A673 (cell line): ENCODE results near the gene KIF3A. TPM values are rescaled to one million over a fixed set of nuclear protein-coding genes. Genes with fewer than 3 reads are reported as not detected.

Experiments
- BruUV-seq: library from RNA; stranded (reverse); fragments of 400-500 nt; replicated peaks from 2 replicates; lab custom pipeline; 2021; lab: Mats Ljungman, UMichigan
- CTCF ChIA-PET: fragments of 300-600 bp; sonication (Branson Sonifier 250); formaldehyde crosslinking; loops from one replicate; lab custom pipeline; 2022; ENCODE audit warnings: antibody characterized with exemption; lab: Charles Lee
- POLR2A ChIA-PET: fragments of 300-600 bp; sonication (Branson Sonifier 250); formaldehyde crosslinking; loops from one replicate; lab custom pipeline; 2022; ENCODE audit warnings: antibody characterized with exemption; ENCODE audit not compliant: low non-redundant PET; lab: Charles Lee
- DNase-seq: peaks from one replicate; pipeline ENCODE4 v3.0.0-alpha.2; 2015; ENCODE audit warnings: low spot score
- H3K27ac ChIP-seq: fragments of 200-600 bp; sonication (generic); 2 replicates; pipeline ENCODE4 v1.5.1; 2016; ENCODE audit warnings: mixed run types, low read depth, mild to moderate bottlenecking, mixed read lengths, antibody characterized with exemption, low read length; ENCODE audit not compliant: poor library complexity, severe bottlenecking
- H3K27me3 ChIP-seq: fragments of 200-600 bp; sonication (generic); replicated peaks from 2 replicates; pipeline ENCODE4 v1.6.1; 2017; ENCODE audit warnings: mixed run types, low read depth, mild to moderate bottlenecking, mixed read lengths, antibody characterized with exemption, low read length; ENCODE audit not compliant: insufficient read depth, poor library complexity
- H3K36me3 ChIP-seq: fragments of 200-600 bp; sonication (generic); 2 replicates; pipeline ENCODE4 v1.6.1; 2016; ENCODE audit warnings: mixed run types, mild to moderate bottlenecking, mixed read lengths, antibody characterized with exemption, low read length; ENCODE audit not compliant: insufficient read depth, poor library complexity, severe bottlenecking
- H3K4me1 ChIP-seq: fragments of 200-600 bp; sonication (generic); 2 replicates; pipeline ENCODE4 v1.6.1; 2017; ENCODE audit warnings: mixed run types, mild to moderate bottlenecking, mixed read lengths, antibody characterized with exemption, low read length; ENCODE audit not compliant: insufficient read depth, poor library complexity, severe bottlenecking
- H3K4me3 ChIP-seq: fragments of 200-600 bp; sonication (generic); 2 replicates; pipeline ENCODE4 v1.5.1; 2016; ENCODE audit warnings: low read depth, mixed run types, mild to moderate bottlenecking, mixed read lengths, low read length; ENCODE audit not compliant: poor library complexity, severe bottlenecking
- H3K9me3 ChIP-seq: fragments of 200-600 bp; sonication (generic); 2 replicates; pipeline ENCODE4 v1.6.1; 2016; ENCODE audit warnings: mixed run types, low read depth, mild to moderate bottlenecking, mixed read lengths, antibody characterized with exemption, low read length; ENCODE audit not compliant: poor library complexity, severe bottlenecking
- CTCF ChIP-seq: fragments of 300-800, 200-600 bp; sonication (generic); conservative IDR thresholded peaks from 2 replicates; pipeline ENCODE4 v1.5.1; 2017; ENCODE audit warnings: low read depth, mild to moderate bottlenecking, antibody characterized with exemption, low read length, moderate library complexity, mixed read lengths
- EZH2 ChIP-seq: fragments of 200-600 bp; sonication (generic); IDR thresholded peaks from 2 replicates; pipeline ENCODE4 v1.6.1; 2017; ENCODE audit warnings: borderline replicate concordance, low read depth, mild to moderate bottlenecking, mixed read lengths, antibody characterized with exemption, low read length; ENCODE audit not compliant: poor library complexity, severe bottlenecking
- intact Hi-C: fragments of 100-400 bp; cut with micrococcal nuclease; formaldehyde crosslinking; loops from one replicate; pipeline ENCODE4 v1.10.0; 2022; ENCODE audit not compliant: unreplicated experiment
- total RNA-seq: library from RNA; stranded (reverse); gene quantifications from 2 replicates; pipeline ENCODE4 v1.2.3, GENCODE V29; 2021

KIF3A gene
- total RNA-seq, 1 experiment from 2014 or later = 19.1 TPM

DNA sequence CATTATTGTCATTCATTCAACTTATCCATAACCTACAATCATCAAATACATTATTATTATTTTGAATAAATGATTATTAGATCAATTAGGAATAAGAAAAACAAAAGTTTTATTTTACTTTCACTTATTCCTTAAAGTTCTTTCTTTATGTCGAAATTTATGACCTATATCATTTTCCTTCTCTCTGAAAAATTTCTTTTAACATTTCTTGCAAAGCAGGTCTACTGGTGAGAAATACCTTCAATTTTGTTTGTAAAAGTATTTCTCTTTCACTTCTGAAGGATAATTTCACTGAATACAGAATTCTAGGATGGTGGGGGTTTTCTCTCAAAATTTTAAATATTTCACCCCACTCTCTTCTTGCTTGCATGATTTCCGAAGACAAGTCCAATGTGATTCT, 7.3 kb upstream of the KIF3A start:
- peaks cover 8% of the 10 kb centered on the region for H3K27me3 ChIP-seq

DNA sequence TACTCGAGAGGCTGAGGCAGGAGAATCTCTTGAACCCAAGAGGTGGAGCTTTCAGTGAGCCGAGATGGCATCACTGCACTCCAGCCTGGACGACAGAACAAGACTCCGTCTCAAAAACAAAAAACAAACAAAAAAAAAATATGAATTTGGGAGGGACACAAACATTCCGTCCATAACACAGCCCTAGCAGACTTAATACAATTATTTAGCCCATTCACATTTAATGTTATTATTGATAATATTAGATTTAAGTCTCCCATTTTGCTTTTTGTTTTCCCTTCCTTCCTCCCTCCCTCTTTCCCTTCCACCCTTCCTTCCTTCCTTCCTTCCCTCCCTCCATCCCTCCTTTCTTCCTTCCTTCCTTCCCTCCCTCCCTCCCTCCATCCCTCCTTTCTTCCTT, 5.3 kb upstream of the KIF3A start:
- Histone ChIP-seq H3K4me3 (no peak overlapping the region), H3K9me3 (no peaks in the 10 kb centered on the region), H3K27me3 (peaks cover 8% of the 10 kb centered on the region), H3K27ac (no peak overlapping the region), H3K4me1 (no peaks in the 10 kb centered on the region), H3K36me3 (no peaks in the 10 kb centered on the region)
- intact Hi-C loops = no loop called here
- POLR2A ChIA-PET = no interaction called here
- CTCF ChIA-PET = no interaction called here
- TF ChIP-seq CTCF (no peak), EZH2 (no peak)
- DNase-seq = no peak
- BruUV-seq = no TSS peak

More for the DNA sequence above, 7.3 kb upstream of the KIF3A start:
- H3K4me3 ChIP-seq = no peak overlapping the region
- TF ChIP-seq EZH2 = no peak
- no peak for TF ChIP-seq CTCF
- H3K36me3 ChIP-seq = no peaks in the 10 kb centered on the region
- DNase-seq = no peak
- ChIA-PET CTCF (no interaction called here), POLR2A (no interaction called here)
- BruUV-seq = no TSS peak
- no peaks in the 10 kb centered on the region for H3K9me3 ChIP-seq
- no peaks in the 10 kb centered on the region for H3K4me1 ChIP-seq
- intact Hi-C loops = no loop called here
- no peak overlapping the region for H3K27ac ChIP-seq

DNA sequence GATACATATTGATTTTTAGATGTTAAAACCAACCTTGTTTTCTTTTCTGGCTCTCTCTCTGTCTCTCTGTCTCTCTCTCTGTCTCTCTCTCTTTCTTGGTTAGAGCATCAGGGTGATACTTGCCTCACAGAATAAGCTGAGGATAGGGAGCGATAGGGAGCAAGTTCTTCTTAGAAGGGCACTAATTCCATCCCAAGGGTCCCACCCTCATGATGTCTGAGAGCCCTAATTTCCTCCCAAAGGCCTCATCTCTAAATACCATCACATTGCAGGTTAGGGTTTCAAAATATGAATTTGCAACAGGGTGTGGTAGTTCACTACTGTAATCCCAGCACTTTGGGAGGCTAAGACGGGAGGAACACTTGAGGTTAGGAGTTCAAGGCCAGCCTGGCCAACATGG, 4.8 kb upstream of the KIF3A start:
- Histone ChIP-seq H3K9me3 (no peaks in the 10 kb centered on the region), H3K4me3 (no peak overlapping the region), H3K4me1 (no peaks in the 10 kb centered on the region), H3K36me3 (no peaks in the 10 kb centered on the region), H3K27me3 (peaks cover 8% of the 10 kb centered on the region), H3K27ac (no peak overlapping the region)
- no TSS peak for BruUV-seq
- POLR2A ChIA-PET = no interaction called here
- no peak for TF ChIP-seq EZH2
- TF ChIP-seq CTCF = no peak
- CTCF ChIA-PET = no interaction called here
- intact Hi-C loops = no loop called here
- DNase-seq = no peak
